Lung (tissue), 12 donors: ENCODE results near the gene TMPRSS3. TPM values are rescaled to one million over a fixed set of nuclear protein-coding genes. Genes with fewer than 3 reads are reported as not detected.

Experiments
- ATAC-seq: fragments of 200-7000 bp; cut with Tn5 transposase; one replicate; pipeline ENCODE4 v1.9.1; 2020; ENCODE audit warnings: moderate number of reproducible peaks; ENCODE audit not compliant: insufficient read depth, low FRiP score
- DNase-seq, 3 donors: peaks; one replicate each; pipeline ENCODE4 v3.0.0-alpha.2; 2013 to 2017
- H3K27ac ChIP-seq, 2 donors: one replicate each; pipeline ENCODE4 v1.5.1; 2013; ENCODE audit warnings: mild to moderate bottlenecking in 2 of 2, moderate library complexity in 2 of 2, control low read depth in 1 of 2, inconsistent platforms in 1 of 2, low read depth in 1 of 2, low read length in 1 of 2
- H3K27me3 ChIP-seq, 3 donors: one replicate each; pipeline ENCODE4 v1.5.1; 2013; ENCODE audit warnings: low read length in 2 of 3; ENCODE audit not compliant: control insufficient read depth in 3 of 3, insufficient read depth in 3 of 3
- H3K36me3 ChIP-seq, 4 donors: one replicate each; pipeline ENCODE4 v1.5.1; 2013; ENCODE audit warnings: low read length in 4 of 4, mild to moderate bottlenecking in 1 of 4, moderate library complexity in 1 of 4; ENCODE audit not compliant: control insufficient read depth in 4 of 4, insufficient read depth in 4 of 4
- H3K4me1 ChIP-seq, 5 donors: one replicate each; pipeline ENCODE4 v1.5.1; 2013; ENCODE audit warnings: low read length in 5 of 5, mild to moderate bottlenecking in 2 of 5, moderate library complexity in 1 of 5; ENCODE audit not compliant: control insufficient read depth in 5 of 5, insufficient read depth in 5 of 5
- H3K4me3 ChIP-seq: one replicate; pipeline ENCODE4 v1.5.1; 2013; ENCODE audit warnings: mild to moderate bottlenecking, control low read depth, moderate library complexity
- H3K9ac ChIP-seq, 2 donors: one replicate each; pipeline ENCODE4 v1.5.1; 2013; ENCODE audit warnings: low read length in 2 of 2, control low read depth in 1 of 2; ENCODE audit not compliant: insufficient read depth in 1 of 2
- H3K9me3 ChIP-seq, 4 donors: one replicate each; pipeline ENCODE4 v1.5.1; 2013; ENCODE audit warnings: low read length in 3 of 4, mild to moderate bottlenecking in 1 of 4, moderate library complexity in 1 of 4; ENCODE audit not compliant: control insufficient read depth in 4 of 4, insufficient read depth in 3 of 4
- WGBS, 2 donors: extraction: QIAGEN DNeasy Blood & Tissue Kit; methylation state at CpG; one replicate each; pipeline ENCODE4 v1.1.7; 2013; 5-methylcytosine and 5-hydroxymethylcytosine counted together
- polyA plus RNA-seq, 2 donors: library from polyadenylated mRNA; stranded (reverse); fragments of 200-250 nt; gene quantifications; one replicate each; pipeline ENCODE4 v1.2.1, GENCODE V29; 2013
- total RNA-seq, 2 donors: library from RNA; depleted of rRNA in 1 of 2; stranded (reverse); fragments of >200 nt in 1 of 2; gene quantifications; one replicate each; pipeline ENCODE4 v1.2.1, GENCODE V29; 2014 to 2021
- TF ChIP-seq, protein P1 (sequence below): IDR thresholded peaks from 2 replicates; pipeline ENCODE4 v1.5.1; 2012; ENCODE audit warnings: mild to moderate bottlenecking; ENCODE audit errors: control extremely low read depth, extremely low read depth
- donor health status: control.
- donor health status: control.
- donor health status: Bipolar disorder and iron deficiency.
- donor health status: healthy.
- donor health status: DM: yes; HTN: yes; CAD: no.

TMPRSS3 gene
- total and polyA plus RNA-seq, 4 donors, result 2.1 to 7.9 (median 4.2) TPM

- Histone ChIP-seq H3K4me1 (no peaks in the 10 kb centered on the region), H3K27me3 (peaks cover 0 to 3% (median 0%) of the 10 kb centered on the region in 3 donors), H3K36me3 (no peaks in the 10 kb centered on the region), H3K4me3 (no peak overlapping the region), H3K9me3 (peaks cover 0 to 8% (median 0%) of the 10 kb centered on the region in 4 donors), H3K27ac (no peak overlapping the region), H3K9ac (no peak overlapping the region)
- ATAC-seq (no peak), DNase-seq (no peak)
- TF ChIP-seq, protein P1, sequence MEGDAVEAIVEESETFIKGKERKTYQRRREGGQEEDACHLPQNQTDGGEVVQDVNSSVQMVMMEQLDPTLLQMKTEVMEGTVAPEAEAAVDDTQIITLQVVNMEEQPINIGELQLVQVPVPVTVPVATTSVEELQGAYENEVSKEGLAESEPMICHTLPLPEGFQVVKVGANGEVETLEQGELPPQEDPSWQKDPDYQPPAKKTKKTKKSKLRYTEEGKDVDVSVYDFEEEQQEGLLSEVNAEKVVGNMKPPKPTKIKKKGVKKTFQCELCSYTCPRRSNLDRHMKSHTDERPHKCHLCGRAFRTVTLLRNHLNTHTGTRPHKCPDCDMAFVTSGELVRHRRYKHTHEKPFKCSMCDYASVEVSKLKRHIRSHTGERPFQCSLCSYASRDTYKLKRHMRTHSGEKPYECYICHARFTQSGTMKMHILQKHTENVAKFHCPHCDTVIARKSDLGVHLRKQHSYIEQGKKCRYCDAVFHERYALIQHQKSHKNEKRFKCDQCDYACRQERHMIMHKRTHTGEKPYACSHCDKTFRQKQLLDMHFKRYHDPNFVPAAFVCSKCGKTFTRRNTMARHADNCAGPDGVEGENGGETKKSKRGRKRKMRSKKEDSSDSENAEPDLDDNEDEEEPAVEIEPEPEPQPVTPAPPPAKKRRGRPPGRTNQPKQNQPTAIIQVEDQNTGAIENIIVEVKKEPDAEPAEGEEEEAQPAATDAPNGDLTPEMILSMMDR, result no peak
- 88 to 90% methylated on average over 5 of the region's 5 CpGs for WGBS, 2 donors
Observed at GRCh38 chr21:42353623-42354022, 42.2 kb downstream of the TMPRSS3 start.

DNA sequence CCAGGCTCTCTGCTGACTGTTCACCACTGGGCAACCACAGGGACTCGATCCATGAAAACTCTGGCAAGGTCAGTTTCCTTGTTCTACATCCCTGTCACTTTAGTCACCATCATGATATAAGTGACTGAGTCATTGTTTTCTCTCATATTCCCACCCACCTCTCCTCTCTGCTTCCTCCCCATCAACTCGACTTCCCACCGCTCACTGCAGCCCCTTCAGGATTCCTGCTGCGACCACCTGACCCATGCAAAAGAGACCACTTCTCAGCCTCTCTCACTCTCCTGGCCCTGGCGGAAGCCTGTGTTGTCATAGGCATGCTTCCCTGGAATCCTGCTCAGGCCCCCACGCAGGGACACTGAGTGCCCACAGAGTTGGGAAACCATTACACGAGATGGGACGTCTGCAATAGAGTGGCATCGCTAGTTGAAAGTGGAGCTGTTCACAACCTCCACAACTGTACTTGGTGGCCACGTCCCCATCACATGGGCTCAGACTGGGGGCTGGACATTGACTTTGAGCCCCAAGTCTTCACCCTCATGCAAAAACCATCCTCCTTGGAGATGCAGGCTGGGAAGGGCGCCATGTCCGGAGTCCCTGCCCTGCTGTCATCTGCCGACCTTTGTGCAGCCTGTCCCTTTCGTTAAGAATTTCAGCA, 43.3 kb downstream of the TMPRSS3 start:
- no peak overlapping the region for H3K27ac ChIP-seq
- DNase-seq, result no peak
- H3K9me3 ChIP-seq, result peaks cover 0 to 8% (median 0%) of the 10 kb centered on the region in 4 donors
- no peak overlapping the region for H3K4me3 ChIP-seq
- H3K27me3 ChIP-seq, result peaks cover 0 to 3% (median 0%) of the 10 kb centered on the region in 3 donors
- no peak for ATAC-seq
- no peaks in the 10 kb centered on the region for H3K36me3 ChIP-seq
- TF ChIP-seq, protein P1, result no peak
- no peaks in the 10 kb centered on the region for H3K4me1 ChIP-seq
- 88 to 91% methylated on average over 14 of the region's 14 CpGs for WGBS, 2 donors
- H3K9ac ChIP-seq, result no peak overlapping the region

GRCh38 chr21:42351626-42352440, 44.0 kb downstream of the TMPRSS3 start:
- TF ChIP-seq, protein P1, result no peak
- no peak for DNase-seq
- peaks cover 0 to 7% (median 0%) of the 10 kb centered on the region in 4 donors for H3K9me3 ChIP-seq
- H3K9ac ChIP-seq, result no peak overlapping the region
- no peaks in the 10 kb centered on the region for H3K4me1 ChIP-seq
- H3K4me3 ChIP-seq, result no peak overlapping the region
- H3K27me3 ChIP-seq, result no peaks in the 10 kb centered on the region
- H3K27ac ChIP-seq, result no peak overlapping the region
- no peaks in the 10 kb centered on the region for H3K36me3 ChIP-seq
- no peak for ATAC-seq
- WGBS, 2 donors, result 81 to 87% methylated on average over 11 of the region's 11 CpGs
